ENCODE data around the gene KIAA0513. TPM values are rescaled to one million over a fixed set of nuclear protein-coding genes. Genes with fewer than 3 reads are reported as not detected.
"Not testable (repeated sequence)": the region's sequence is repeated elsewhere in the genome, so short reads cannot be mapped to it uniquely, and the experiment has no call there.

The KIAA0513 gene
- total RNA-seq, 2 experiments from 2014 or later: 9.0 to 10.9 TPM

GRCh38 chr16:85120006-85120340 lies 92.4 kb downstream of the KIAA0513 start:
- H3K36me3 Mint-ChIP-seq (ENCODE audit: low read depth): no peaks in the 10 kb centered on the region
- ChIA-PET POLR2A (no interaction called here), CTCF (no interaction called here)
- Histone ChIP-seq H3K27ac (ENCODE audit: low read depth in 1 of 2, low read length in 2 of 2) (no peak overlapping the region), H3K9me3 (ENCODE audit: control insufficient read depth in 1 of 2, insufficient read depth in 1 of 2, low read length in 2 of 2) (peaks cover 0 to 4% of the 10 kb centered on the region in 2 experiments), H3K36me3 (ENCODE audit: insufficient read depth, low read length) (no peaks in the 10 kb centered on the region), H3K4me1 (ENCODE audit: insufficient read depth, low read length) (peaks cover 3% of the 10 kb centered on the region), H3K4me3 (ENCODE audit: low read length) (no peak overlapping the region), H3K27me3 (ENCODE audit: control insufficient read depth in 1 of 2, insufficient read depth in 2 of 2, low read length in 2 of 2) (no peaks in the 10 kb centered on the region)
- intact Hi-C loops (cut with DNase I, micrococcal nuclease): no loop called here
- ATAC-seq (ENCODE audit: poor library complexity): no peak
- TF ChIP-seq, protein P1, sequence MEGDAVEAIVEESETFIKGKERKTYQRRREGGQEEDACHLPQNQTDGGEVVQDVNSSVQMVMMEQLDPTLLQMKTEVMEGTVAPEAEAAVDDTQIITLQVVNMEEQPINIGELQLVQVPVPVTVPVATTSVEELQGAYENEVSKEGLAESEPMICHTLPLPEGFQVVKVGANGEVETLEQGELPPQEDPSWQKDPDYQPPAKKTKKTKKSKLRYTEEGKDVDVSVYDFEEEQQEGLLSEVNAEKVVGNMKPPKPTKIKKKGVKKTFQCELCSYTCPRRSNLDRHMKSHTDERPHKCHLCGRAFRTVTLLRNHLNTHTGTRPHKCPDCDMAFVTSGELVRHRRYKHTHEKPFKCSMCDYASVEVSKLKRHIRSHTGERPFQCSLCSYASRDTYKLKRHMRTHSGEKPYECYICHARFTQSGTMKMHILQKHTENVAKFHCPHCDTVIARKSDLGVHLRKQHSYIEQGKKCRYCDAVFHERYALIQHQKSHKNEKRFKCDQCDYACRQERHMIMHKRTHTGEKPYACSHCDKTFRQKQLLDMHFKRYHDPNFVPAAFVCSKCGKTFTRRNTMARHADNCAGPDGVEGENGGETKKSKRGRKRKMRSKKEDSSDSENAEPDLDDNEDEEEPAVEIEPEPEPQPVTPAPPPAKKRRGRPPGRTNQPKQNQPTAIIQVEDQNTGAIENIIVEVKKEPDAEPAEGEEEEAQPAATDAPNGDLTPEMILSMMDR (IDR thresholded peaks at IDR 0.05): no peak
- peaks cover 5% of the 10 kb centered on the region for H3K4me1 Mint-ChIP-seq (ENCODE audit: low read depth)
- no peak overlapping the region for H3K4me3 Mint-ChIP-seq
- H3K27ac Mint-ChIP-seq: no peak overlapping the region
- H3K27me3 Mint-ChIP-seq: no peaks in the 10 kb centered on the region
- H3K9me3 Mint-ChIP-seq: no peaks in the 10 kb centered on the region
- no peak for DNase-seq

DNA sequence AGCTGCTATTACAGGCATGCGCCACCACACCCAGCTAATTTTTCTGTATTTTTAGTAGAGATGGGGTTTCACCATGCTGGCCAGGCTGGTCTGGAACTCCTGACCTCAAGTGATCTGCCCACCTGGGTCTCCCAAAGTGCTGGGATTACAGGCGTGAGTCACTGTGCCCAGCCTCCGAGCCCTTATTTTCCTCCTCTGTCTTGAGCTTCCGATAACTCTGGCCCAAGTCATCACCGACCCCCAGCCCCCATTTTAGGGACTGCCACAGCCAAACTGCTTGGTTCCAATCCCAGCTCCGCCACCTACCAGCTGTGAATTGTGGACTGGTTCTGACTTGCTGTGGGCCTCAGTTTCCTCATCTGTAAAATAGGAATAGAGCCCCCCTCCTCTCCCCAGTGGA lies 95.8 kb downstream of the KIAA0513 start:
- CTCF ChIA-PET: not testable (repeated sequence)

DNA sequence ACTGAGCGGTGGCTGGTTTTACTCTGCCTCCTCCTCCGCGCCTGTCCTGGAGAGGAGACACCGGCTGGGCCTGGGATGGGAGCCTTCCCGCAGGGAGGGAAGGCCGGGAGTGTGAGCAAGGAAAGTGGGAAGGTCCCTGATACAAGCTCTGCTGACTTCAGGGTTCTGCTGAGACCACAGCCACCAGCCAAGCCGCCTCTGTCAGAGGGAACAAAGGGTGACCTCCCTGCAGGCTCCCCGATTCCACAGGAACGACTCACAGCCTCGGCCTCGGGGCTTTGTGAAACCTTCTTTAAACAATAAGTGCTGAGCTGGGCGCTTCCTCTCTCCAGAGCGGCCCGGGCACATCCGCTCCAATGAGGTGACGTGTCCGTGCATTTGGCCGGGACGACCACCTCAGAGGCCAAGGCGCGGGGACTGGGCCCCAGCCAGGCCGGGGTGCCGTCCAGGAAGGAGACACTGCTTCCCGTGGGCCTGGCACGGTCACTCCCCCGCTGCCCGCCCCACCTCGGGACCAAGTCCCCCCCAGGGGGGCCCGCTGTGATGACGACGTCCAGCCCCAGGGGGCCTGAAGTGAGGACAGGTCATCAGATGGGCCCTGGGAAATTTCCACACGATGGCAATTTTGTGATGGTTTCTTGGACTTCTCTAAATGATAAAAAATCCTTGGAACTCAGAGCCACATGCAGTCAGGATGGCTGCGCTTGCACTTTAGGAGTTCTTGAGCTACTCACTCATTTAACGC lies 96.5 kb downstream of the KIAA0513 start:
- peaks cover 5% of the 10 kb centered on the region for H3K4me1 Mint-ChIP-seq (ENCODE audit: low read depth)
- H3K9me3 ChIP-seq (ENCODE audit: control insufficient read depth in 1 of 2, insufficient read depth in 1 of 2, low read length in 2 of 2): no peaks in the 10 kb centered on the region
- DNase-seq (no peak), ATAC-seq (ENCODE audit: poor library complexity) (no peak)
- H3K4me1 ChIP-seq (ENCODE audit: insufficient read depth, low read length): peaks cover 2% of the 10 kb centered on the region
- no peaks in the 10 kb centered on the region for H3K36me3 ChIP-seq (ENCODE audit: insufficient read depth, low read length)
- no peak overlapping the region for H3K4me3 ChIP-seq (ENCODE audit: low read length)
- no peaks in the 10 kb centered on the region for H3K27me3 ChIP-seq (ENCODE audit: control insufficient read depth in 1 of 2, insufficient read depth in 2 of 2, low read length in 2 of 2)
- H3K4me3 Mint-ChIP-seq: no peak overlapping the region
- no peaks in the 10 kb centered on the region for H3K9me3 Mint-ChIP-seq
- ChIA-PET CTCF (no interaction called here), POLR2A (no interaction called here)
- H3K36me3 Mint-ChIP-seq (ENCODE audit: low read depth): no peaks in the 10 kb centered on the region
- TF ChIP-seq, protein P1 (IDR thresholded peaks at IDR 0.05): no peak
- intact Hi-C loops (cut with DNase I, micrococcal nuclease): no loop called here
- no peaks in the 10 kb centered on the region for H3K27me3 Mint-ChIP-seq
- no peak overlapping the region for H3K27ac Mint-ChIP-seq
- H3K27ac ChIP-seq (ENCODE audit: low read depth in 1 of 2, low read length in 2 of 2): no peak overlapping the region

More for the DNA sequence above, 95.8 kb downstream of the KIAA0513 start:
- H3K4me3 ChIP-seq (ENCODE audit: low read length); ATAC-seq (ENCODE audit: poor library complexity); H3K27ac Mint-ChIP-seq; H3K9me3 ChIP-seq (ENCODE audit: control insufficient read depth in 1 of 2, insufficient read depth in 1 of 2, low read length in 2 of 2); intact Hi-C loops (cut with DNase I, micrococcal nuclease); H3K27me3 Mint-ChIP-seq; H3K27me3 ChIP-seq (ENCODE audit: control insufficient read depth in 1 of 2, insufficient read depth in 2 of 2, low read length in 2 of 2); H3K36me3 ChIP-seq (ENCODE audit: insufficient read depth, low read length); POLR2A ChIA-PET; H3K4me3 Mint-ChIP-seq; DNase-seq; H3K4me1 Mint-ChIP-seq (ENCODE audit: low read depth); H3K4me1 ChIP-seq (ENCODE audit: insufficient read depth, low read length); H3K27ac ChIP-seq (ENCODE audit: low read depth in 1 of 2, low read length in 2 of 2); H3K9me3 Mint-ChIP-seq; H3K36me3 Mint-ChIP-seq (ENCODE audit: low read depth): not testable (repeated sequence)

Measured in CD4-positive, alpha-beta T cell (primary cell).